ENCODE results near the gene ANKLE2. TPM values are rescaled to one million over a fixed set of nuclear protein-coding genes. Genes with fewer than 3 reads are reported as not detected.

The ANKLE2 gene
- polyA plus RNA-seq, 6 donors from 2014 or later, result 17.4 to 41.3 (median 27.8) TPM

- Mint-ChIP-seq H3K27ac (no peak overlapping the region), H3K4me3 (no peak overlapping the region), H3K36me3 (peaks cover 4 to 9% of the 10 kb centered on the region in 2 donors), H3K4me1 (peaks cover 4 to 14% (median 4%) of the 10 kb centered on the region in 3 donors), H3K27me3 (no peaks in the 10 kb centered on the region), H3K9me3 (no peaks in the 10 kb centered on the region)
- ATAC-seq (ENCODE audit: low read depth in 2 of 2) (no peak), DNase-seq (no peak)
These were observed 13.3 kb downstream of the ANKLE2 start for GRCh38 chr12:132748319-132748718.

- H3K9me3 Mint-ChIP-seq, result no peaks in the 10 kb centered on the region
- no peak overlapping the region for H3K27ac Mint-ChIP-seq
- H3K4me1 Mint-ChIP-seq, result peaks cover 4 to 14% (median 5%) of the 10 kb centered on the region in 3 donors
- no peak overlapping the region for H3K4me3 Mint-ChIP-seq
- DNase-seq (no peak), ATAC-seq (ENCODE audit: low read depth in 2 of 2) (no peak)
- H3K36me3 Mint-ChIP-seq, result peaks cover 5 to 11% of the 10 kb centered on the region in 2 donors
- no peaks in the 10 kb centered on the region for H3K27me3 Mint-ChIP-seq
These were observed 13.7 kb downstream of the ANKLE2 start for GRCh38 chr12:132747896-132748295.

GRCh38 chr12:132747395-132747794 is 14.2 kb downstream of the ANKLE2 start:
- Mint-ChIP-seq H3K4me3 (no peak overlapping the region), H3K27ac (no peak overlapping the region), H3K27me3 (no peaks in the 10 kb centered on the region), H3K4me1 (peaks cover 8 to 14% (median 10%) of the 10 kb centered on the region in 3 donors), H3K36me3 (peaks cover 10 to 16% of the 10 kb centered on the region in 2 donors), H3K9me3 (peaks cover 0 to 4% (median 0%) of the 10 kb centered on the region in 7 donors)
- DNase-seq, result no peak
- no peak for ATAC-seq (ENCODE audit: low read depth in 2 of 2)

- H3K4me1 Mint-ChIP-seq, result peaks cover 12 to 18% (median 14%) of the 10 kb centered on the region in 3 donors
- ATAC-seq (ENCODE audit: low read depth in 2 of 2), result no peak
- H3K27me3 Mint-ChIP-seq, result no peaks in the 10 kb centered on the region
- peaks cover 0 to 5% (median 0%) of the 10 kb centered on the region in 7 donors for H3K9me3 Mint-ChIP-seq
- H3K36me3 Mint-ChIP-seq, result peaks cover 11 to 22% of the 10 kb centered on the region in 2 donors
- peak overlapping the region in 1 of 6 donors; percentile 34 for H3K27ac Mint-ChIP-seq
- H3K4me3 Mint-ChIP-seq, result peak overlapping the region in 1 of 8 donors; percentile 35
- no peak for DNase-seq
These were observed 15.0 kb downstream of the ANKLE2 start for GRCh38 chr12:132746613-132747012.

GRCh38 chr12:132743831-132744230 is 17.8 kb downstream of the ANKLE2 start:
- H3K36me3 Mint-ChIP-seq, result peaks cover 11 to 22% of the 10 kb centered on the region in 2 donors
- no peaks in the 10 kb centered on the region for H3K27me3 Mint-ChIP-seq
- DNase-seq, result no peak

GRCh38 chr12:132741620-132742019 is 20.0 kb downstream of the ANKLE2 start:
- peaks cover 0 to 5% (median 0%) of the 10 kb centered on the region in 7 donors for H3K9me3 Mint-ChIP-seq
- peak overlapping the region in 4 of 6 donors; percentile 4 to 75 (median 62) for H3K27ac Mint-ChIP-seq
- DNase-seq (no peak), ATAC-seq (ENCODE audit: low read depth in 2 of 2) (peak; percentile 40 to 83)
- peaks cover 12 to 25% (median 14%) of the 10 kb centered on the region in 3 donors for H3K4me1 Mint-ChIP-seq
- H3K4me3 Mint-ChIP-seq, result peak overlapping the region in 1 of 8 donors; percentile 28
- no peaks in the 10 kb centered on the region for H3K27me3 Mint-ChIP-seq
- H3K36me3 Mint-ChIP-seq, result peaks cover 7 to 30% of the 10 kb centered on the region in 2 donors

More at GRCh38 chr12:132743831-132744230, 17.8 kb downstream of the ANKLE2 start:
- peaks cover 12 to 19% (median 14%) of the 10 kb centered on the region in 3 donors for H3K4me1 Mint-ChIP-seq
- H3K4me3 Mint-ChIP-seq, result no peak overlapping the region
- ATAC-seq (ENCODE audit: low read depth in 2 of 2), result no peak
- peaks cover 0 to 5% (median 0%) of the 10 kb centered on the region in 7 donors for H3K9me3 Mint-ChIP-seq
- peak overlapping the region in 2 of 6 donors; percentile 15 to 33 for H3K27ac Mint-ChIP-seq

GRCh38 chr12:132740652-132741051 is 21.0 kb downstream of the ANKLE2 start:
- H3K36me3 Mint-ChIP-seq, result peaks cover 7 to 30% of the 10 kb centered on the region in 2 donors
- H3K4me3 Mint-ChIP-seq, result no peak overlapping the region
- no peak for DNase-seq
- no peak for ATAC-seq (ENCODE audit: low read depth in 2 of 2)
- H3K27ac Mint-ChIP-seq, result peak overlapping the region in 2 of 6 donors; percentile 52 to 96
- H3K27me3 Mint-ChIP-seq, result no peaks in the 10 kb centered on the region
- H3K4me1 Mint-ChIP-seq, result peaks cover 12 to 25% (median 14%) of the 10 kb centered on the region in 3 donors
- peaks cover 0 to 5% (median 0%) of the 10 kb centered on the region in 7 donors for H3K9me3 Mint-ChIP-seq

GRCh38 chr12:132740313-132740646 is 21.4 kb downstream of the ANKLE2 start:
- ATAC-seq (ENCODE audit: low read depth in 2 of 2), result no peak
- H3K4me3 Mint-ChIP-seq, result no peak overlapping the region
- H3K4me1 Mint-ChIP-seq, result peaks cover 12 to 25% (median 12%) of the 10 kb centered on the region in 3 donors
- peaks cover 0 to 5% (median 0%) of the 10 kb centered on the region in 7 donors for H3K9me3 Mint-ChIP-seq
- peak overlapping the region in 3 of 6 donors; percentile 49 to 96 (median 52) for H3K27ac Mint-ChIP-seq
- H3K27me3 Mint-ChIP-seq, result no peaks in the 10 kb centered on the region
- peaks cover 7 to 30% of the 10 kb centered on the region in 2 donors for H3K36me3 Mint-ChIP-seq
- DNase-seq, result no peak

- H3K4me3 Mint-ChIP-seq, result no peak overlapping the region
- peaks cover 7 to 30% of the 10 kb centered on the region in 2 donors for H3K36me3 Mint-ChIP-seq
- peak overlapping the region in 2 of 6 donors; percentile 50 for H3K27ac Mint-ChIP-seq
- H3K9me3 Mint-ChIP-seq, result peaks cover 0 to 5% (median 0%) of the 10 kb centered on the region in 7 donors
- peaks cover 7 to 25% (median 10%) of the 10 kb centered on the region in 3 donors for H3K4me1 Mint-ChIP-seq
- ATAC-seq (ENCODE audit: low read depth in 2 of 2) (no peak), DNase-seq (no peak)
- no peaks in the 10 kb centered on the region for H3K27me3 Mint-ChIP-seq
These were observed 21.9 kb downstream of the ANKLE2 start for GRCh38 chr12:132739600-132740312.

- no peak overlapping the region for H3K4me3 Mint-ChIP-seq
- no peaks in the 10 kb centered on the region for H3K27me3 Mint-ChIP-seq
- H3K36me3 Mint-ChIP-seq, result peaks cover 22 to 30% of the 10 kb centered on the region in 2 donors
These were observed 24.7 kb downstream of the ANKLE2 start for GRCh38 chr12:132736913-132737312.

GRCh38 chr12:132736378-132736777 is 25.3 kb downstream of the ANKLE2 start:
- no peaks in the 10 kb centered on the region for H3K27me3 Mint-ChIP-seq
- no peak overlapping the region for H3K4me3 Mint-ChIP-seq
- peaks cover 0 to 1% (median 0%) of the 10 kb centered on the region in 7 donors for H3K9me3 Mint-ChIP-seq
- peak overlapping the region in 1 of 6 donors; percentile 60 for H3K27ac Mint-ChIP-seq
- H3K4me1 Mint-ChIP-seq, result peaks cover 0 to 7% (median 0%) of the 10 kb centered on the region in 3 donors
- peaks cover 27 to 34% of the 10 kb centered on the region in 2 donors for H3K36me3 Mint-ChIP-seq
- ATAC-seq (ENCODE audit: low read depth in 2 of 2) (no peak), DNase-seq (no peak)

More at GRCh38 chr12:132736913-132737312, 24.7 kb downstream of the ANKLE2 start:
- H3K9me3 Mint-ChIP-seq, result peaks cover 0 to 1% (median 0%) of the 10 kb centered on the region in 7 donors
- no peak overlapping the region for H3K27ac Mint-ChIP-seq
- ATAC-seq (ENCODE audit: low read depth in 2 of 2) (no peak), DNase-seq (no peak)
- H3K4me1 Mint-ChIP-seq, result peaks cover 0 to 10% (median 2%) of the 10 kb centered on the region in 3 donors

GRCh38 chr12:132735496-132735895 is 26.1 kb downstream of the ANKLE2 start:
- H3K36me3 Mint-ChIP-seq, result peaks cover 31 to 34% of the 10 kb centered on the region in 2 donors
- no peak overlapping the region for H3K4me3 Mint-ChIP-seq
- H3K27ac Mint-ChIP-seq, result no peak overlapping the region

GRCh38 chr12:132734206-132734605 is 27.4 kb downstream of the ANKLE2 start:
- Mint-ChIP-seq H3K36me3 (peaks cover 31 to 34% of the 10 kb centered on the region in 2 donors), H3K9me3 (peaks cover 0 to 1% (median 0%) of the 10 kb centered on the region in 7 donors), H3K27me3 (no peaks in the 10 kb centered on the region), H3K4me1 (peaks cover 0 to 7% (median 3%) of the 10 kb centered on the region in 3 donors), H3K4me3 (no peak overlapping the region), H3K27ac (no peak overlapping the region)
- no peak for ATAC-seq (ENCODE audit: low read depth in 2 of 2)
- no peak for DNase-seq

More at GRCh38 chr12:132735496-132735895, 26.1 kb downstream of the ANKLE2 start:
- Mint-ChIP-seq H3K9me3 (peaks cover 0 to 1% (median 0%) of the 10 kb centered on the region in 7 donors), H3K27me3 (no peaks in the 10 kb centered on the region), H3K4me1 (peaks cover 0 to 7% (median 0%) of the 10 kb centered on the region in 3 donors)
- ATAC-seq (ENCODE audit: low read depth in 2 of 2) (no peak), DNase-seq (no peak)

Measured in naive B cell (primary cell).